Measurements from ENCODE around the gene SCN2B. TPM values are rescaled to one million over a fixed set of nuclear protein-coding genes. Genes with fewer than 3 reads are reported as not detected.

SCN2B gene
- total RNA-seq: 0.05 and 0.07 TPM in 2 replicates
- long read RNA-seq: 0 reads

DNA sequence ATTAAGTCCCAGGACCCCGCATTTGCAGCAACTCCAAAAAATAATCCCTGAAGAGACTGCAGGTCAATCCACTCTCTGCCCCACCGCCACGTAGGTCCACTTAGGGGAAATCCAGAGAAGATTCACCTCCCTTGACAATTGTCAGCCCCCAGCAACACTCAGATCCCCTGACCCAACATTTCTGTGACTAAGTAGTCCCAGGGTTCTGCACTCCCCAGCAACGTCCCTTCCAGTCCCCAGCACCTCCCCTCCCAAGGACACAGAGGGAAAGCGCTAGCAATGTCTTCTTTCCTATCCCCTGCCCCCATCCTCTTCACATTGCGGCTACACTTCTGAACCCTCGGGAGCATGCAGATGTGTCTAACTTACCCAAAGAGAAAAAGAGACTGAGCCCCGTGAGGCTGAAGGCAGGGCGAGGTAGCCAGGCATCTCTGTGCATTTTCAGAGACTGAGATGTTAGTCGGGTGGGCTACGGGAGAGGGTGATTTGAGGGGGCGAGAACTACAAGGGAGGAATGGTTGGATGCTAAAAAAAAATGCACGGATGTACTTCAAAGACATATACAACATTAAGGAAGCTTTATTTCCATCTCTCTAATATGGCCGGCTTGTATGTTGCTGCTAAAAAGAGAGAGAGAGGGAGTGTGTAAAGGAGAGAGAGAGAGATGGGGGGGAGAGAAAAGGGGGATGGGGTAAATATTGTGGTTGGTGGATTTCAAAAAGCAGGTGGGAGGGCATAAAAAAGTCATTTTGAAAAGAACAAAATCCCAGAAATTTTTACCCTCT is at the start of gene SCN2B:
SCN2B (minus strand) TSS at position 647 of the 785 bp plus-strand sequence; CDS start at position 439, 208 bp downstream.
- Mint-ChIP-seq H3K27ac (no peak within 1 kb of the TSS), H3K4me3 (ENCODE audit: low read depth) (peak within 1 kb of the TSS; percentile 21)
- DNase-seq (ENCODE audit: low spot score, unreplicated experiment): no peak

GRCh38 chr11:118224511-118225188 is 48.2 kb upstream of the SCN2B start, which contains the start of gene JAML:
JAML (minus strand) TSS chr11:118225011; CDS start chr11:118214866, 10,145 bp downstream.
- Mint-ChIP-seq H3K9me3 (ENCODE audit: low read depth) (no peaks in the 10 kb centered on the region), H3K27me3 (no peaks in the 10 kb centered on the region), H3K36me3 (ENCODE audit: insufficient read depth) (peaks cover 4% of the 10 kb centered on the region), H3K4me3 (ENCODE audit: low read depth) (no peak within 1 kb of the TSS), H3K27ac (no peak within 1 kb of the TSS), H3K4me1 (ENCODE audit: low read depth) (no peaks in the 10 kb centered on the region)
- no peak for DNase-seq (ENCODE audit: low spot score, unreplicated experiment)
- TF ChIP-seq, protein P1, sequence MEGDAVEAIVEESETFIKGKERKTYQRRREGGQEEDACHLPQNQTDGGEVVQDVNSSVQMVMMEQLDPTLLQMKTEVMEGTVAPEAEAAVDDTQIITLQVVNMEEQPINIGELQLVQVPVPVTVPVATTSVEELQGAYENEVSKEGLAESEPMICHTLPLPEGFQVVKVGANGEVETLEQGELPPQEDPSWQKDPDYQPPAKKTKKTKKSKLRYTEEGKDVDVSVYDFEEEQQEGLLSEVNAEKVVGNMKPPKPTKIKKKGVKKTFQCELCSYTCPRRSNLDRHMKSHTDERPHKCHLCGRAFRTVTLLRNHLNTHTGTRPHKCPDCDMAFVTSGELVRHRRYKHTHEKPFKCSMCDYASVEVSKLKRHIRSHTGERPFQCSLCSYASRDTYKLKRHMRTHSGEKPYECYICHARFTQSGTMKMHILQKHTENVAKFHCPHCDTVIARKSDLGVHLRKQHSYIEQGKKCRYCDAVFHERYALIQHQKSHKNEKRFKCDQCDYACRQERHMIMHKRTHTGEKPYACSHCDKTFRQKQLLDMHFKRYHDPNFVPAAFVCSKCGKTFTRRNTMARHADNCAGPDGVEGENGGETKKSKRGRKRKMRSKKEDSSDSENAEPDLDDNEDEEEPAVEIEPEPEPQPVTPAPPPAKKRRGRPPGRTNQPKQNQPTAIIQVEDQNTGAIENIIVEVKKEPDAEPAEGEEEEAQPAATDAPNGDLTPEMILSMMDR (IDR thresholded peaks at IDR 0.05; ENCODE audit: unreplicated experiment): no peak

More for the DNA sequence above, at the start of gene SCN2B:
- Mint-ChIP-seq H3K4me1 (ENCODE audit: low read depth) (peaks cover 6% of the 10 kb centered on the region), H3K36me3 (ENCODE audit: insufficient read depth) (no peaks in the 10 kb centered on the region), H3K27me3 (peaks cover 67% of the 10 kb centered on the region), H3K9me3 (ENCODE audit: low read depth) (no peaks in the 10 kb centered on the region)
- TF ChIP-seq, protein P1 (IDR thresholded peaks at IDR 0.05; ENCODE audit: unreplicated experiment): no peak

GRCh38 chr11:118223992-118224391 is 47.6 kb upstream of the SCN2B start:
- Mint-ChIP-seq H3K27ac (no peak overlapping the region), H3K27me3 (no peaks in the 10 kb centered on the region), H3K36me3 (ENCODE audit: insufficient read depth) (no peaks in the 10 kb centered on the region), H3K4me3 (ENCODE audit: low read depth) (no peak overlapping the region), H3K9me3 (ENCODE audit: low read depth) (no peaks in the 10 kb centered on the region), H3K4me1 (ENCODE audit: low read depth) (peaks cover 4% of the 10 kb centered on the region)
- DNase-seq (ENCODE audit: low spot score, unreplicated experiment): no peak
- TF ChIP-seq, protein P1 (IDR thresholded peaks at IDR 0.05; ENCODE audit: unreplicated experiment): no peak

- Mint-ChIP-seq H3K4me3 (ENCODE audit: low read depth) (no peak overlapping the region), H3K27me3 (no peaks in the 10 kb centered on the region)
- DNase-seq (ENCODE audit: low spot score, unreplicated experiment): no peak
Measured at GRCh38 chr11:118223570-118223969, 47.1 kb upstream of the SCN2B start.

DNA sequence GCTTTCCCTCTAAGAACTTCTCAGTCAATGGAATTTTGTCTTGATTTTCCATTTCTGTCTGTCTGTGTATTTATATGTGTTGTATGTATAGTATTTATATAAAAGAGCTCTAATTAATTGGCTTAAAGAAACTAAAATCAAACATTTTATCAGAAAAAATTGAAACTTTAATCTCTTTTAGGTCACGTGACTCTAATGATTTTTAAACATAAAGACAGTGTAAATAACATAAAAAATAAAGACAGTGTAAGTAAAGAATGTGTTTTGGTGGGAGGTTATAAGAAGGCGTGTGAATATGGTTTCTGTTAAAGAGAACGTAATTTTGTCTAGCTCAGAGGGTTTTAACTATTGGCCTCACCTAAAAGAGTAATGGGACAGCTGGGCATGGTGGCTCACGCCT is 46.0 kb upstream of the SCN2B start:
- Mint-ChIP-seq H3K27ac (no peak overlapping the region), H3K4me3 (ENCODE audit: low read depth) (no peak overlapping the region), H3K4me1 (ENCODE audit: low read depth) (peaks cover 7% of the 10 kb centered on the region), H3K36me3 (ENCODE audit: insufficient read depth) (no peaks in the 10 kb centered on the region), H3K27me3 (no peaks in the 10 kb centered on the region), H3K9me3 (ENCODE audit: low read depth) (no peaks in the 10 kb centered on the region)
- TF ChIP-seq, protein P1 (IDR thresholded peaks at IDR 0.05; ENCODE audit: unreplicated experiment): no peak
- DNase-seq (ENCODE audit: low spot score, unreplicated experiment): no peak

More at GRCh38 chr11:118223570-118223969, 47.1 kb upstream of the SCN2B start:
- TF ChIP-seq, protein P1 (IDR thresholded peaks at IDR 0.05; ENCODE audit: unreplicated experiment): no peak
- peaks cover 4% of the 10 kb centered on the region for H3K4me1 Mint-ChIP-seq (ENCODE audit: low read depth)
- no peaks in the 10 kb centered on the region for H3K9me3 Mint-ChIP-seq (ENCODE audit: low read depth)
- no peaks in the 10 kb centered on the region for H3K36me3 Mint-ChIP-seq (ENCODE audit: insufficient read depth)
- no peak overlapping the region for H3K27ac Mint-ChIP-seq

All from progenitor cell of endocrine pancreas (in vitro differentiated cells).